Measurements from ENCODE around the gene CRY2. TPM values are rescaled to one million over a fixed set of nuclear protein-coding genes. Genes with fewer than 3 reads are reported as not detected.

The CRY2 gene
- polyA plus RNA-seq, 1 of the 3 experiments (the other 2 are of a cell fraction) = 6.7 TPM

DNA sequence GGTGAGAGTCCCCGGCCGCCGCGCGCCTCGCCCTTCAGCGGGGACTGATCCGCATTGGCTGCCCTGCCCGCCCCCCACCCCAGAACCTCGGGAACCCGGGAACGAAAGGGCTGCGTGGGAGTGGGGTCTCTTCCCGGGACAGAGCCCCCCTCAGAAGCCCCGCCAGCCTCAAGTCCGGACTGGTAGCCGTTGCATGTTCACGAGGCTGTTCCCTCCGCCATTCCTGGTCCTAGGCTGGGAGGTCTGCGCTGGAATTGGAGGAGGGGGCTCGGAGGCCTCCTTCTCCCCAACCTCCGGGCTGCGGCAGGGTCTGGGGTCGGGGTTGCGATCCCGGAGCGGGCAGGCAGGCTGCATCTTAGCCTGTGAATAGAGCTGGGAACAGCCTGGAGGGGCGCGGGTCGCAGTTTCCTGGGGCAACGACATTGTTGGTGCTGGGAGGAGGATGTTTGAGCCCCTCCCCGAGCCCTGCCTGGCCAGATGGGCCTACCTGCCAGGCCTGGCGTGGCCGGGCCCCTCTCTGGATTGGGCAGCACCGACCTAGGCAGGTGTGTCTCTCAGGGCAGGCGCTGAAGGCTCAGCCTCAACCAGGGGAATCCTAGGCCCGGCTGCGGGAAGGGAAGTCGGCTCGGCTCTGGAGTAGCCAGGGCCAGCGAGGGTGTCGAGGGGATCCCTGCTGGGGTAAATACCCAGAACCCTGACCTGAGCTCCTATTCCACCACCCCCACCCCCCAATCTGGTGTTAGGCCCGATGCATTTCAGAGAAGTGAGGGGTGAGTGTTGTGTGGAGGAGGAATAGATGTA lies 38.8 kb downstream of the CRY2 start (continued):
- TF ChIP-seq TAF1 (IDR thresholded peaks at IDR 0.05; ENCODE audit: borderline replicate concordance, low read depth, low read length) = no peak
- TF ChIP-seq FOSL2 (IDR thresholded peaks at IDR 0.05; ENCODE audit: borderline replicate concordance, low read depth) = no peak
- TF ChIP-seq MAX (IDR thresholded peaks at IDR 0.05; ENCODE audit: low read depth) = no peak

- Histone ChIP-seq H3K4me2 (no peak overlapping the region), H3F3A (replicated peaks; ENCODE audit: insufficient read depth) (no peaks in the 10 kb centered on the region), H3K4me1 (ENCODE audit: control insufficient read depth in 1 of 2, insufficient read depth in 2 of 2, low read depth in 1 of 2, low read length in 1 of 2) (peaks cover 0 to 39% of the 10 kb centered on the region in 2 experiments; a peak in 1 of 4 replicates), H3K4me3 (ENCODE audit: low read depth in 2 of 2, low read length in 1 of 2) (peak overlapping the region in 1 of 2 experiments; percentile 67; a peak in 1 of 4 replicates), H2AFZ (ENCODE audit: low read depth) (no peak overlapping the region), H3K79me2 (ENCODE audit: insufficient read depth) (no peaks in the 10 kb centered on the region), H3K27ac (ENCODE audit: low read depth in 2 of 2, low read length in 1 of 2) (no peak overlapping the region), H4K20me1 (ENCODE audit: insufficient read depth) (peaks cover 13% of the 10 kb centered on the region; the same call in 1 of the 2 replicates), H3K9ac (no peak overlapping the region), H3K9me2 (no peaks in the 10 kb centered on the region), H3K27me3 (ENCODE audit: insufficient read depth) (no peaks in the 10 kb centered on the region), H3K36me3 (replicated peaks in 1 of 2; ENCODE audit: control insufficient read depth in 1 of 2, insufficient read depth in 2 of 2, low read length in 1 of 2) (no peaks in the 10 kb centered on the region), H3K9me3 (no peaks in the 10 kb centered on the region)
- TF ChIP-seq FOXM1 (IDR thresholded peaks at IDR 0.05; ENCODE audit: low read depth) (no peak), FOSL2 (IDR thresholded peaks at IDR 0.05; ENCODE audit: borderline replicate concordance, low read depth) (no peak)
- TF ChIP-seq, protein P1, sequence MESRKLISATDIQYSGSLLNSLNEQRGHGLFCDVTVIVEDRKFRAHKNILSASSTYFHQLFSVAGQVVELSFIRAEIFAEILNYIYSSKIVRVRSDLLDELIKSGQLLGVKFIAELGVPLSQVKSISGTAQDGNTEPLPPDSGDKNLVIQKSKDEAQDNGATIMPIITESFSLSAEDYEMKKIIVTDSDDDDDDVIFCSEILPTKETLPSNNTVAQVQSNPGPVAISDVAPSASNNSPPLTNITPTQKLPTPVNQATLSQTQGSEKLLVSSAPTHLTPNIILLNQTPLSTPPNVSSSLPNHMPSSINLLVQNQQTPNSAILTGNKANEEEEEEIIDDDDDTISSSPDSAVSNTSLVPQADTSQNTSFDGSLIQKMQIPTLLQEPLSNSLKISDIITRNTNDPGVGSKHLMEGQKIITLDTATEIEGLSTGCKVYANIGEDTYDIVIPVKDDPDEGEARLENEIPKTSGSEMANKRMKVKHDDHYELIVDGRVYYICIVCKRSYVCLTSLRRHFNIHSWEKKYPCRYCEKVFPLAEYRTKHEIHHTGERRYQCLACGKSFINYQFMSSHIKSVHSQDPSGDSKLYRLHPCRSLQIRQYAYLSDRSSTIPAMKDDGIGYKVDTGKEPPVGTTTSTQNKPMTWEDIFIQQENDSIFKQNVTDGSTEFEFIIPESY (IDR thresholded peaks at IDR 0.05; ENCODE audit: borderline replicate concordance, low read depth) = no peak
- ChIA-PET CTCF (interaction anchor here (1.0 to 3.8 kb wide), 3 partner anchors 11 to 78 kb away, joined by 3 to 25 read pairs (median 3); no protein-coding TSS in a partner anchor), POLR2A (interaction anchor here (0.9 kb wide), 1 partner anchor 31 kb away, joined by 3 read pairs; no protein-coding TSS in a partner anchor)
- no peak for DNase-seq
- 86% methylated on average over 4 of the region's 4 CpGs for WGBS (ENCODE audit: low lambda C conversion rate)
Observed at GRCh38 chr11:45886816-45887520, 39.7 kb downstream of the CRY2 start.

GRCh38 chr11:45887587-45887986 lies 40.3 kb downstream of the CRY2 start:
- POLR2A ChIA-PET = no interaction called here
- CTCF ChIA-PET = interaction anchor here (1.1 to 3.8 kb wide), 2 partner anchors 10 to 15 kb away, joined by 3 to 25 read pairs; no protein-coding TSS in a partner anchor

More at GRCh38 chr11:45887587-45887986, 40.3 kb downstream of the CRY2 start:
- H3K36me3 ChIP-seq (replicated peaks in 1 of 2; ENCODE audit: control insufficient read depth in 1 of 2, insufficient read depth in 2 of 2, low read length in 1 of 2) = no peaks in the 10 kb centered on the region
- H3K4me1 ChIP-seq (ENCODE audit: control insufficient read depth in 1 of 2, insufficient read depth in 2 of 2, low read depth in 1 of 2, low read length in 1 of 2) = peaks cover 0 to 33% of the 10 kb centered on the region in 2 experiments; a peak in 1 of 4 replicates
- no peak overlapping the region for H3K27ac ChIP-seq (ENCODE audit: low read depth in 2 of 2, low read length in 1 of 2)
- peaks cover 8% of the 10 kb centered on the region; the same call in 1 of the 2 replicates for H4K20me1 ChIP-seq (ENCODE audit: insufficient read depth)
- H3F3A ChIP-seq (replicated peaks; ENCODE audit: insufficient read depth) = no peaks in the 10 kb centered on the region
- no peaks in the 10 kb centered on the region for H3K9me3 ChIP-seq
- no peak overlapping the region for H3K4me2 ChIP-seq
- no peak overlapping the region for H3K9ac ChIP-seq
- no peak for TF ChIP-seq POLR2AphosphoS5 (IDR thresholded peaks at IDR 0.05; ENCODE audit: low read depth, low read length)
- TF ChIP-seq EP300 (IDR thresholded peaks at IDR 0.05; ENCODE audit: borderline replicate concordance in 1 of 2, low read depth in 1 of 2, low read length in 1 of 2) = no peak
- no peak for TF ChIP-seq ELF1 (IDR thresholded peaks at IDR 0.05)
- TF ChIP-seq MXI1 (IDR thresholded peaks at IDR 0.05; ENCODE audit: low read depth, low read length) = no peak
- H3K27me3 ChIP-seq (ENCODE audit: insufficient read depth) = no peaks in the 10 kb centered on the region
- DNase-seq = no peak
- H2AFZ ChIP-seq (ENCODE audit: low read depth) = no peak overlapping the region
- H3K4me3 ChIP-seq (ENCODE audit: low read depth in 2 of 2, low read length in 1 of 2) = no peak overlapping the region
- no peaks in the 10 kb centered on the region for H3K79me2 ChIP-seq (ENCODE audit: insufficient read depth)
- no peaks in the 10 kb centered on the region for H3K9me2 ChIP-seq
- WGBS (ENCODE audit: low lambda C conversion rate) = 84% methylated on average over 9 of the region's 10 CpGs
